SKM-1 treated with dmso at 0.1 percent for 144 hours (cell line): ENCODE data around the gene ERV3-1.
"Not testable (repeated sequence)": the region's sequence is repeated elsewhere in the genome, so short reads cannot be mapped to it uniquely, and the experiment has no call there.

Experiments
- DNase-seq: peaks from one replicate; lab custom pipeline; 2025; ENCODE audit not compliant: unreplicated experiment; lab: John Stamatoyannopoulos, UW

ERV3-1 gene, protein sequence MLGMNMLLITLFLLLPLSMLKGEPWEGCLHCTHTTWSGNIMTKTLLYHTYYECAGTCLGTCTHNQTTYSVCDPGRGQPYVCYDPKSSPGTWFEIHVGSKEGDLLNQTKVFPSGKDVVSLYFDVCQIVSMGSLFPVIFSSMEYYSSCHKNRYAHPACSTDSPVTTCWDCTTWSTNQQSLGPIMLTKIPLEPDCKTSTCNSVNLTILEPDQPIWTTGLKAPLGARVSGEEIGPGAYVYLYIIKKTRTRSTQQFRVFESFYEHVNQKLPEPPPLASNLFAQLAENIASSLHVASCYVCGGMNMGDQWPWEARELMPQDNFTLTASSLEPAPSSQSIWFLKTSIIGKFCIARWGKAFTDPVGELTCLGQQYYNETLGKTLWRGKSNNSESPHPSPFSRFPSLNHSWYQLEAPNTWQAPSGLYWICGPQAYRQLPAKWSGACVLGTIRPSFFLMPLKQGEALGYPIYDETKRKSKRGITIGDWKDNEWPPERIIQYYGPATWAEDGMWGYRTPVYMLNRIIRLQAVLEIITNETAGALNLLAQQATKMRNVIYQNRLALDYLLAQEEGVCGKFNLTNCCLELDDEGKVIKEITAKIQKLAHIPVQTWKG

DNA sequence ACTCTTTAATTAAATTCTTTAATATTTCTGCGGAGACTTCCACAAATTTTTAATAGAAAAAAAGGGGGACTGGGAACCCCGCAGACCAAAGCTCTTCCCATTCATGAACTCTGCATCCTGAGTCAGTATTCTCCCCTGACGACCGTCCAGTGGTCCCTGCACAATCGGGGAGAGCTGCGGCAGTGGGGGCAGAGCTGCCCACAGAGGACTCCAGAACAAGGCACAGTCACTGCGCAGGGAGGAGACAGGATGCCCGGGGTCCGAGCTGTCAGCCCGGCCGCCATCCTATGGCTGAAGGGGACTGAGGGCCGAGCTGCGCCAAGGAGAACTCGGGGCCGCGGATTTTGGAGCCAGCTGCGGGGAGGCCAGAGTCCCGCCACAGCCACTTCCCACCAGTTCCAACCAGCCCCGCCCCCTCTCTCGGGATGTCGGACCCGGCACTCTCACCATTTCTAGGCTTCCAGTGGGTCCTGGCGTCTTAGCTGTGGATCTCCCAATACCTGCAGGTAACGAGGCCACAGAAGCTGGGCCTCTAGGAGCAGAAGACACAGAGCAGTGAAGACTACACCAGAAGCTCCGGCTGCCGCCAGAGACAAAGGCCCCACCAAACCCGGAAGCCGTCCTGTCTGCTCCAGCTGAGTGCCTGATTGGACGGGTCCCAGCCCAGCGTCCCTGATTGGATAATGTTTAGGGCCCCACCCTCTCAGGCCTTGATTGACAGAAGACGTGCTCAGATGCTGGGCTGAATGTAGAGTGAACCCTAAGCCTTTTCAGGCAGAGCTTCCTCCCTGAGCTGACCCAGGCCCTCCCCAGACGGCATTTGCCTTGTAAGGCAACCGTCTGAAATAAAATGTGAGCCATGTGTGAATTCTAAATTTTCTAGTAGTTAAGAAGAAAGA is at the start of gene ERV3-1:
TSS of gene ERV3-1 (minus strand) at position 594 of the 899 bp plus-strand sequence. CDS start 13,661 bp downstream, outside the sequence.
- peak; percentile 96 for DNase-seq

DNA sequence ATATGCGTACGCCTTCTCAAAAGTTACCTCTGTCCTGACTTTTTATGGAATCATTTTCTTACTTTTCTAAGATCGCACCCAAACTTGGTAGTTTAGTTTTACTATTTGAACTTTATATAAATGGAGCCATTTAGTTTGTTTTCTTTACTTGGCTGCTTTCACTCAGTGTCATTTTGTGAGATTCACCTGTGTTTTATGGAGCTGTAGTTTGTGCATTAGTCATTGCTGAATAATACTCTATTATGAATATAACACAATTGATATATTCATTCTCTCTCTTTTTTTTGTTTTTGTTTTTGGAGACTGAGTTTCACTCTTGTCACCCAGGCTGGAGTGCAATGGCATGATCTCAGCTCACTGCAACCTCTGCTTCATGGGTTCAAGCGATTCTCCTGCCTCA is 49.3 kb upstream of the ERV3-1 start:
- DNase-seq = not testable (repeated sequence)

DNA sequence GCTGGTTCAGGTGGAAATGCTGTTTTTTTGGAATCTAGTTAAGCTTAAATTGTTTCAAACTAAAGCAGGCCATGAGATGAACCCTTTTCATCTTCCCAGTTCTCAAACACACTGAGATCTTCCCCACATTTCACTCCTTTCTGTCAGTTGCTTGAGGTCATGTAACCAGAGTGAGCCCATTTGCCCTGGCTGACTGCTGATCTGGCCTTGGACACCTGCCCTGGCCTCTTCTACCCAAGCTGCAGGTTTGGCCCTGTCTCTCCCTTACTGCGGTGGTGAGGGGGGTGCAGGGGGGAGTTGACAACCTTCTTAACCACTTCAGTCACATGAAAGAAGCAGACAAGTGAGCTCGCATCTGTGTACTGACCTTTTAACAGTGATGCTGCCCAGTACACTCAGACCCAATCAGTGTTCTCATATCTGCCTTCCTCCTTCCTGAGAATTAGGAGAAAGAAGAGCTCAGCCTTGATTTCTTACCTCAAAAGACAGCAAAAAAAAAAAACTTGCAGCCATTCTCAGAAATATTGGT is 48.0 kb upstream of the ERV3-1 start:
- not testable (repeated sequence) for DNase-seq

DNA sequence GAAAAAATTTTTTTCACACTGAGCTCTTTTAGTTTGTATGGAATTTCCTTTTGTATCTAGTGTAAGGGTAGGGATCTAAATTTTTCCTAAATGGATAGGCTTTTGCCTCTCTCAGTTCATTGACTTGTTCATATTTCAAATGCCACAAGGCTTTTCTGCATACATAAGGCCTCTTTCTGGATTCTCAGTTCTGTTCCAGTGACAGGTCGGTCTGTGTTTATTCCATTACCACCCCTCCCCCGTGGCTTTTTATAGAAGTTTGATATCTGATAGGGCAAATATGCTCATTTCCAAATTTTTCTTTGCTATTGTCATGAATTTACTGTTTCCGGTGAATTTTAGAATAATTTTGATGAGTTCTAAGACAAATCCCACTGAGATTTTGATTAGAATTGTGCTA is 45.2 kb upstream of the ERV3-1 start:
- not testable (repeated sequence) for DNase-seq

DNA sequence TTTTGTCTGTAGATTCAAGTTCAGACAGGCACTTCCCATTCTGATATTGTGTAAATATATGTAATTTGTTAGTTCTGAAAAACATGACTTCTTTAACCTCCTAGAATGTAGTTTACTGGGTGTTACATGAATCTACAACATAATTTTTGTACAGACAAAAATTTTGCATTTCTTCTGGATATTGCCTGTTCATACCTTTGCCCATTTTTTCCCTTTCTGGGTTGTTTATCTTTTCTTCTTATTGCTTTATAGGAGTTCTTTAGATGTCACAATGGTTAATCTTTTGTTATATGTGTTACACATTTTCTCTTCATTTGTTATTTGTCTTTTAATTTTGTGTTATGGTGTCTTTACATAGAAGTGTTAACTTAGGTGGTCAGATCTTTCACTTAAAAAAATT is 44.7 kb upstream of the ERV3-1 start:
- not testable (repeated sequence) for DNase-seq

DNA sequence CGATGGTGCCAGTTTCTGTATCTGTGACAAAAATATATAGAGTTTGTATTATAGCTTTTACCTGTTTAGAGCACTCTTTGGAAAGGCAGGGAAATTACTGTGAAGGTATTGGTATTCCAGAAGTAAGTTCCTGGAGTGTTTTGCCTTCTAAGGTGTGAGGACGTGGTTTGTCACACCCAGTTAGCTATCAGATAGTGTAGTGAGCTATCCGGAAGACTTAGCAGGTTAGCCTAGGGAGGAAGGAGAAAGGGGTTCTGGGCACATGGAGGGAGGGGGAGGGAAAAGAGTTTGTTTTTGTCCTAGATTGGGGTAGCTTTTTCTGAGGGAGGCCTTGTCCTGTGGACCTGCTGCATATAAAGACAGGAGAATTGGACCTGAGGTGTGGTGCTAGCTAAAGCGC is 39.8 kb upstream of the ERV3-1 start:
- not testable (repeated sequence) for DNase-seq

DNA sequence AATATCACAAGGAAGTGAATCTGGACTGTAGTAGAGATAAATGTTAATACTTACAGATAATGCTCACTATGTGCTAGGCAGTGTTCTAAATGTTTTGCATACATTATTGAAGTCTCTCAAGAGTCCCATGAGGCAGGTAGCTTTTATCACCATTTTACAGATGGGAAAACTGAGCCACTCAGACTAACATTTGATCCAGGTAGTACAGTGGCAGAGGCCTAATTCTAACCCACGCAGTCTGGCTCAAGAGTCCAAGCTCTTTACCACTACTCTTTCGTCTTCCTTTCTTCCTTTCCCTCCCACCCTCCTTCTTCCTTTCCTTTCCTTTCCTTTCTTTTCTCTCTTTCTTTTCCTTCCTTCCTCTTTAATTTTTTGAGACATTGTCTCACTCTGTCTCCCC is 39.1 kb upstream of the ERV3-1 start:
- not testable (repeated sequence) for DNase-seq

DNA sequence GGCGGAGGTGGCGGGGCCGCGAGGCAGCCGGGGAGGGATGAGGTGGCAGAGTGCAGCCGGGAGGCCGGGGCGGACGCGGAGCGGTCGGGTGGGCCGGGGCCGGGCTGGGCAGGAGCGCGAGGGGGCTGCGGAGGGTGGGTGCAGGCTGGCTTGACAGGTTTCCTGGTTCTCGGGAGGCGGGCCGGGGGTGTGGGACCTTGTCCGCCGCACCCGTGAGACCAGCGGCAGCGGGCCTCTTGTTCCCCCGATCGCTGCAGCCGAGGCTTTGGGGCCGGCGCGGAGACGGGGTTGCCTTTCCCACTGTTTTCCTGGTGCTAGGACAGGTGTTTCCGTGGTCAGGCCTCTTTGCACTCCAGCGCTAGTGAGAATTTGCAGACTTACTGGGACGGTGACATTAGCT is 32.3 kb upstream of the ERV3-1 start:
- DNase-seq = not testable (repeated sequence)

DNA sequence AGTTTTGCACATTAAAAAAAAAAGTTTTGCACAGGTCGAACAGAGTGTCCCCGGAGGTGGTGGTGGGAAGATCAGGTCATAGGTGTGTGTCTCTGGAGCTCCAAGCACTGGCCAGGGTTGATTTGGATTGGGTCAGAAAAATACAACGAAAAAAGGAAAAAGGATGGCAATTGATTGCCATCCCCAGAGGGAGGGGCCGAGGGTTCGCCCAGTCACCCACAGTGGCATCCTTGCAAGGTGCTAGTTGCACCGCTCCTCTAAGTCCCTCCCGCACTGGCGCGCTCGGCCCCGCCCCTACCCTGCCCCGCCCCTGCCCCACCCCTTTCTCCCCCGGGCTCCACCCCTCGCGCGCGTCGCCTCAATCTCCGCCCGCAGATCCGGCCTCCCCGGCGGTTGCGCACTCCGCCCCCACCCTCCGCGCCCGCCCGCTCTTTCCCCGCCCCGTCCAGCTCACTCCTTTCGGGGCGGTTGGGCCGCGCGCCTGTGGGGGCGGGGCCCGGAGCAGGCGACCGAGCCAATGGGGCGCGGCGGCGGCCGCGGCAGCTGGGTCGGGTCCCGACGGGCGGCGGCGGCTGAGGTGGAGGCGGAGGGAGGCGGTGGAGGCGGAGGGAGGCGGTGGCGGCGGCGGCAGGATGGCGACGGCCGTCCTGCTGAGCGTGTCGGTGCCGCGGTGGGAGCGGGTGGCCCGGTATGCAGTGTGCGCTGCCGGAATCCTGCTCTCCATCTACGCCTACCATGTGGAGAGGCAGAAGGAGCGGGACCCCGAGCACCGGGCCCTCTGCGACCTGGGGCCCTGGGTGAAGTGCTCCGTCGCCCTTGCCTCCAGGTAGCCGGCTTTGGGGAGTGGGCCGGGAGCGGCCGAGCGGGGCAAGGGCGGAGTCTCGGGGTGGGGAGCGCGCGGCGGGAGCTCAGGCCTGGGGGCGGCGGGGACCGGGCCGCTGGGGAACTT is 31.5 kb upstream of the ERV3-1 start:
- DNase-seq = peak; percentile 94

DNA sequence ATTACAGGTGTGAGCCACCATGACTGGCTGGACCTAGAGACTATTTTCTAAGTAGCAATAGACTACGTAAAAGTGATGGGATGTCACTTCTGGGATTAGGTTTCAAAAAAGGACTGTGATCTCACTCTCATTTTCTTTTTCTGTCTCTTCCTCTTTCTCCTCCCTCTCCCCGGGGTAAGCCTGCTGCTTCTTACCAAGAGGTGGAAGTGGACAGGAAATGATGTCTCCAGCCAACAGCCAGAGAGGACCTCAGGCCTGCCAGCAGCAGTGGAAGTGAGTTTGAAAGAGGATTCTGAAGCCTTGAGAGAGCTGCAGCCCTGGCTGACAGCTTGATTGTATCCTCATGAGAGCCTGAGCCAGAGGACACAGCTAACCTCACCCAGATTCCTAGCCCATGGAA is 30.0 kb upstream of the ERV3-1 start:
- DNase-seq = peak; percentile 85

DNA sequence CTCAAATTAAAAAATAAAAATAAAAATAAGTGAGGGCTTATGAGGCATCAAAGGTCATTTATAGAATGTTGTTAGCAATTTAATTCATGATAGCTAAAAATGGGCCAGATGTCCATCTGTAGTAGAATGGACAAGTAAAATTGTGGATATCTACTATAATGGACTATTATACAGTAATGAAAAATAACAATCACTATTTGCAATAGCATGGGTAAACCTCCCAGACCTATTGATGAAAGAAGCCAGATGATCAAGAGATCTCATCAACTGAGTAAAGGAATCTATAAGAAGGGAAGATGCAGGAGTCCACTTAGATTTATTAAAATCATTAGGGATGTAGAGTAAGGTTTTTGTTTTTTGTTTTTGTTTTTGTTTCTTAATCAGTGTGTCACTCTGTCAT is 29.0 kb upstream of the ERV3-1 start:
- DNase-seq = not testable (repeated sequence)

DNA sequence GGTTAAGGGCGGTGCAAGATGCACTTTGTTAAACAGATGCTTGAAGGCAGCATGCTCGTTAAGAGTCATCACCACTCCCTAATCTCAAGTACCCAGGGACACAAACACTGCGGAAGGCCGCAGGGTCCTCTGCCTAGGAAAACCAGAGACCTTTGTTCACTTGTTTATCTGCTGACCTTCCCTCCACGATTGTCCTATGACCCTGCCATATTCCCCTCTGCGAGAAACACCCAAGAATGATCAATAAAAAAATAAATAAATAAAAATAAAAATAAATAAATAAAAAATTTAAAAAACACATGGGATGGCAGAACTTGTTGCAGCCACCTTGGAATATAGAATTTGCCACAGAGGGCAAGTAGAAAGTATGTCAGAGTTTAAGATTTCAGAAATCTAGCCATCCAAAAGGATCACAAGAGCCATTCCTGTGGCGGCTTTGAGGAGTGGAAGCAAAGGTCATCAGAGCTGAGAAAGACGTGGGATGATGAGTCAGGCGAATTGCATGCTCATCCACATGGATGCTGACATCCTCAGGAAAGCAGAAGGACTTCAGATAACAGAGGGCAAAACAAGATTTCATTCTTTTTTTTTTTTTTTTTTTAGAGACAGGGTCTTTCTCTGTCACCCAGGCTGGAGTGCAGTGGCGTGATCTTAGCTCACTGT is 27.8 kb upstream of the ERV3-1 start:
- DNase-seq = not testable (repeated sequence)

DNA sequence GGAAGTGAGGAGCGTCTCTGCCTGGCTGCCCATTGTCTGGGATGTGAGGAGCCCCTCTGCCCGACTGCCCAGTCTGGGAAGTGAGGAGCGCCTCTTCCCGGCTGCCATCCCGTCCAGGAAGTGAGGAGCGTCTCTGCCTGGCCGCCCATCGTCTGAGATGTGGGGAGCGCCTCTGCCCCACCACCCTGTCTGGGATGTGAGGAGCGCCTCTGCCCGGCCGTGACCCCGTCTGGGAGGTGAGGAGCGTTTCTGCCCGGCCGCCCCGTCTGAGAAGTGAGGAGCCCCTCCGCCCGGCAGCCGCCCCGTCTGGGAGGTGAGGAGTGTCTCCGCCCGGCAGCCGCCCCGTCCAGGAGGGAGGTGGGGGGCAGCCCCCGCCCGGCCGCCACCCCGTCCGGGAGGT is 26.9 kb upstream of the ERV3-1 start:
- DNase-seq = not testable (repeated sequence)

DNA sequence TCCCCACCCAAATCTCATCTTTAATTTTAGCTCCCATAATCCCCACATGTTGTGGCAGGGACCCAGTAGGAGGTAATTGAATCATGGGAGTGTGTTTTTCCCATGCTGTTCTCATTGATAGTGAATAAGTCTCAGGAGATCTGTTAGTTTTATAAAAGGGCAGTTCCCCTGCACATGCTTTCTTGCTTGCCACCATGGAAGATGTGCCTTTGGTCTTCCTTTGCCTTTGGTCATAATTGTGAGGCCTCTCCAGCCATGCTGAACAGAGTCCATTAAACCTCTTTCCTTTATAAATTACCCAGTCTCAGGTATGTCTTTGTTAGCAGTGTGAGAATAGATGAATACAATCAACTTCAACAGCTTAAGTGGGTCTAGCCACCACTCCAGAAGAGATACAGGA is 18.5 kb upstream of the ERV3-1 start:
- not testable (repeated sequence) for DNase-seq

DNA sequence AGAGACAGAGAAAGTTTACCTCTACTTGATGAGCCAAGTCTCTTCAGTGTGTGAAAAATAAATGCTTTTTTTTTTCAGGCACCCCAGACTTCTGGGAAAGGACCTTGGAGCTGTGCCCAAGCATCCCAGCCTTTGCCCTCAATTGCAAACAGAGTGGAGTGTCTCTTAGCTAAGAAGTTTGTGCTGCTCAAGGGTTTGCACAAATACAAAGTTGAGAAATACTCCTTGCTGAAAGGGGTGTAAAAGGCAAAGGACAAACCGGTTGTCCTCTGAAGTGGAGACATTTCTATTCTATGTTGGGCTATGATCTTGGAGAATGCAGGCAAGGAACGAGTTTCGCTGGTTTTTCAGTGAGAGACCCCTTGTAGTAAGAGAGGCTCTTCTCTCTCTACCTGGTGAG is 14.5 kb upstream of the ERV3-1 start:
- not testable (repeated sequence) for DNase-seq

DNA sequence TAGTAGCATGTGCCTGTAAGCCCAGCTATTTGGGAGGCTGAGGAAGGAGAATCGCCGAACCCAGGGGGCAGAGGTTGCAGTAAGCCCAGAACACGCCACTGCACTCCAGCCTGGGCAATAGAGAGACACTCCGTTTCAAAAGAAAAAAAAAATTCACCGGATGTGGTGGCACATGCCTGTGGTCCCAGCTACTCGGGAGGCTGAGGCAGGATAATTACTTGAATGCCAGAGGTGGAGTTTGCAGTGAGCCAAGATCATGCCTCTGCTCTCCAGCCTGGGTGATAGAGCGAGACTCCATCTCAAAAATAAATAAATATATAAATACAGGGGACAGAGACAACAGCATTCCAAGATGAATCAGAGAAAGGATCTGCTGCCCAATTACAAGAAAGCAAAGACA is 3.4 kb upstream of the ERV3-1 start:
- not testable (repeated sequence) for DNase-seq

DNA sequence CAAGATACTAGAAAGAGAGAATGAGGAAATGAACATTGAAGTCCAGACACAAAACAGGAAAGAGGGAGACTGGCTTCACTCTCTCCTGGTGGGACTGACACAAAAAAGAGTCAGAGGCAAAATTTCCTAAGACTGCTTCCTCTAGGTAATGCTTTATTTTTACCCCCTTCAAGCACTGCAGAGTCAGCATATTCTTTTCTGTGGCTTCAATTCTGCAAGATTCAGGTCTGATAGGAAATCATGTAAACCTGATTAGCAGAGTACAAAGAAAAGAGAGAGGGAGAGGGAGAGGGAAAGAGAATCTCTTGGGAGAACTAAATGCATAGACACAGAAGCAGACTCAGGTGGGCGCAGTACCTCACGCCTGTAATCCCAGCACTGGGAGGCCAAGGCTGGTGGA is 2.9 kb upstream of the ERV3-1 start:
- DNase-seq = not testable (repeated sequence)

DNA sequence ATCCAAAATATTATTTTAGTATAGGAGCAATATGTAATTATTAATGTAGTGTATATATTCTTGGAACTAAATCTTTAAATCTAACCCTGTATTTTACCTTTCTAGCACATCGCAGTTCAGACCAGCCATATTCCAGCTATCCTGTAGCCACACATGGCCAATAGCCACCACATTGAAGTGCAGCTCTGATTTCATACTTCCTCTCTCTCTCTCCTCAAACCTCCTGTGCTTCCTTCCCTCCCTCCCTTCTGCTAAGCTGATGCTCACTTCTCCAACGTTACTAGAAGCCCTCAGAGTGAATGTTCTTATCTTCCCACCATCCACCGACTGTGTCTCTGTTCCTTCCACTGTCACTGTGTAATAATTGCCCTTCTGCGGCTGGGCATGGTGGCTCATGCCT is 549 bp upstream of the ERV3-1 start:
- DNase-seq = peak; percentile 71

DNA sequence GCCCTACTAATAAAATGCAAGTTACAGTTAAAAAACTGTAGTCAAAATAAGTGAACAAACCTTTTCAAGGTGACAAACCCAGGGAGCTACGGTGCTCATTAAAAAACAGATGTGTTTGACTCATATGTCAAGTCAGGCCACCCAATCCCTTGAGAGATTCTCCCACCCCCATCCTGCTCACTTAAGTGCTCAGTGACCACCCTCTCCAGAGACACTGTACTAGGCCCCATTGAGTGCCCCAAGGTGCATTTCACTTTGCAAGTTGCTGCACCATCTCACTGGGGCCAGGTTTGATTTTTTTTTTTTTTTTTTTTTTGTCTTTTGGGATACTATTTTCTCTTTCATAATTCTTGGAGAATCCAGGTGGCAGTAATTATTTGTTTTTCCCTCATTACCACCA is 1.9 kb downstream of the ERV3-1 start:
- DNase-seq = no peak
